Measurements from ENCODE around the gene UNG. TPM values are rescaled to one million over a fixed set of nuclear protein-coding genes. Genes with fewer than 3 reads are reported as not detected.

The UNG gene
- total and polyA plus RNA-seq, 2 experiments from 2014 or later, result 90.5 to 209 TPM

GRCh38 chr12:109064143-109064542 lies 33.3 kb upstream of the UNG start (continued):
- TF ChIP-seq ZNF462 (CRISPR knock-in tag; IDR thresholded peaks at IDR 0.05) (no peak), POLR2AphosphoS5 (IDR thresholded peaks at IDR 0.05; ENCODE audit: low read depth) (no peak), CTCF (conservative IDR thresholded peaks at IDR 0.05; ENCODE audit: low read depth in 2 of 2) (no peak), REST (IDR thresholded peaks at IDR 0.05; ENCODE audit: unreplicated experiment) (no peak)
